ENCODE data around the gene ADIPOR1.
"Not testable (repeated sequence)": the region's sequence is repeated elsewhere in the genome, so short reads cannot be mapped to it uniquely, and the experiment has no call there.

The ADIPOR1 gene, protein sequence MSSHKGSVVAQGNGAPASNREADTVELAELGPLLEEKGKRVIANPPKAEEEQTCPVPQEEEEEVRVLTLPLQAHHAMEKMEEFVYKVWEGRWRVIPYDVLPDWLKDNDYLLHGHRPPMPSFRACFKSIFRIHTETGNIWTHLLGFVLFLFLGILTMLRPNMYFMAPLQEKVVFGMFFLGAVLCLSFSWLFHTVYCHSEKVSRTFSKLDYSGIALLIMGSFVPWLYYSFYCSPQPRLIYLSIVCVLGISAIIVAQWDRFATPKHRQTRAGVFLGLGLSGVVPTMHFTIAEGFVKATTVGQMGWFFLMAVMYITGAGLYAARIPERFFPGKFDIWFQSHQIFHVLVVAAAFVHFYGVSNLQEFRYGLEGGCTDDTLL

DNA sequence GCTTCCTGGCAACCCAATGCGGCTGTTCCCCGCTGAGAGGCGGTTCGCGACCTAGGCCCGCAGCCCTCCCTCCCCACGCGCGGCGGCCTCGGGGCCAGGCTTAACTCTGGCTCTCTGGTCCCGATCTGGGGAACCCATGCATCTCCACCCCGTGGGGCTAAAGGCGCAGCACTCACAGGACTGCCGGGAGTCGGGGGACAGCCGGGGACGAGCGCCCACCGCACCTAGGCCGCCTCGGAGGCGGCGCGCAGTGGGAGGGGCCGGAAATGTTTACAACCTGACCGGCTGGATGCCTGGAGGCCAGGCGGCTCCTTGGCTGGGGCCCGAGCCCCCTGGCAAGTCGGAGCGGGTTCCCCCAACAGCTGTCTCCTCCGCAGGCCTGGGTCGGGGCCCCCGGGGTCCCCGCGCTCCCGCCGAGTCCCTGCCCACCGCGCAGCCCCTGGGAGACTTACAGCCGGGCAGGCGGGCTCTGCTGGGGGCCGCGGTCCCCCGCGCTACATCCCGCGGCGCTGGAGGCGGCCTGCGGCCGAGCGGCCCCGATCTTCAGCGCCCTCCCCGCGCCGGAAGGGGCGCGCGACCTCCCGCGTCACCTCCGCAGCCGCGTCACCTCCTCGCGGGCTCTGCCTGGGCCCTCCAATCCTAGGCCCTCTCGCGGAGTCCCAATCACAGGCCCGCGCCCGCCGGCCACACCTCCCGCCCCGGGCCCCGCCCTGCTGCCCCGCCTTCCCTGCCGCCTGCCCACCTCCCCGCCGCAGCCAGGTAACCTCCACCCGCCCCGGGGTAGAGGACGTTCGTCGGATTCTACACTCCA lies at the start of gene ADIPOR1:
ADIPOR1 (minus strand) TSS at position 580 of the 811 bp plus-strand sequence. CDS start 7,242 bp downstream, outside the sequence.
- H3K4me1 ChIP-seq (ENCODE audit: control insufficient read depth, insufficient read depth, low read length): peaks cover 7% of the 10 kb centered on the region
- peak within 1 kb of the TSS; percentile 92 for H3K9ac ChIP-seq (ENCODE audit: low read length in 2 of 2)
- H3K27me3 ChIP-seq (ENCODE audit: control insufficient read depth in 1 of 2, insufficient read depth in 2 of 2, low read length in 2 of 2): no peaks in the 10 kb centered on the region
- peaks cover 6 to 15% of the 10 kb centered on the region in 2 donors for H3K36me3 ChIP-seq (ENCODE audit: control insufficient read depth in 2 of 2, insufficient read depth in 2 of 2, low read length in 2 of 2)
- peak within 1 kb of the TSS; percentile 93 for H3K4me3 ChIP-seq (ENCODE audit: low read length in 2 of 2)
- no peaks in the 10 kb centered on the region for H3K9me3 ChIP-seq (ENCODE audit: control insufficient read depth in 2 of 2, low read length in 2 of 2)
- H3K27ac ChIP-seq (ENCODE audit: low read length): peak within 1 kb of the TSS; percentile 82

GRCh38 chr1:203006948-203007871 lies 49.1 kb upstream of the ADIPOR1 start, which contains the start of gene TMEM183A:
TSS of gene TMEM183A (plus strand) at chr1:203007374. CDS start at chr1:203007466, 92 bp downstream.
- H3K36me3 ChIP-seq (ENCODE audit: control insufficient read depth in 2 of 2, insufficient read depth in 2 of 2, low read length in 2 of 2): peaks cover 8 to 14% of the 10 kb centered on the region in 2 donors
- no peaks in the 10 kb centered on the region for H3K9me3 ChIP-seq (ENCODE audit: control insufficient read depth in 2 of 2, low read length in 2 of 2)
- peaks cover 4% of the 10 kb centered on the region for H3K4me1 ChIP-seq (ENCODE audit: control insufficient read depth, insufficient read depth, low read length)
- no peaks in the 10 kb centered on the region for H3K27me3 ChIP-seq (ENCODE audit: control insufficient read depth in 1 of 2, insufficient read depth in 2 of 2, low read length in 2 of 2)
- H3K4me3 ChIP-seq (ENCODE audit: low read length in 2 of 2): peak within 1 kb of the TSS; percentile 87 to 97
- H3K9ac ChIP-seq (ENCODE audit: low read length in 2 of 2): peak within 1 kb of the TSS; percentile 88 to 99
- H3K27ac ChIP-seq (ENCODE audit: low read length): peak within 1 kb of the TSS; percentile 96

DNA sequence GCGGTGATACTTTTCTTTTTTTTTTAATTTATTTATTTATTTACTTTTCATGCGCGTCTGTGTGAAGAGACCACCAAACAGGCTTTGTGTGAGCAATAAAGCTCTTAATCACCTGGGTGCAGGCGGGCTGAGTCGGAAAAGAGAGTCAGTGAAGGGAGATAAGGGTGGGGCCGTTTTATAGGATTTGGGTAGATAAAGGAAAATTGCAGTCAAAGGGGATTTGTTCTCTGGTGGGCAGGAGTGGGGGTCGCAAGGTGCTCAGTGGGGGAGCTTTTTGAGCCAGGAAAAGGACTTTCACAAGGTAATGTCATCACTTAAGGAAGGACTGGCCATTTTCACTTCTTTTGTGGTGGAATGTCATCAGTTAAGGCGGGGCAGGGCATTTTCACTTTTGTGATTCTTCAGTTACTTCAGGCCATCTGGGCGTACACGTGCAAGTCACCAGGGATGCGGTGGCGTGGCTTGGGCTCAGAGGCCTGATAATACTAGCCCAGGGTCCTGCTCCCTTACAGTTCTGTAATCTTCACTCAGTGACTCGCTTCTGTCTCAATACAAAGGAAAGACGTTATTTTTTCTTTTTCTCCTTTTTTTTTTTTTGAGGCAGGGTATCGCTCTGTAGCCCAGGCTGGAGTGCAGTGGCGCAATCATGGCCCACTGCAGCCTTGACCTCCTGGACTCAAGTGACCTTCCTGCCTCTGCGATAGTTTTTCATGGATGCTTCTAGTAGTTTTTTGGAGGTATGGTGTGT lies 47.5 kb upstream of the ADIPOR1 start:
- H3K36me3 ChIP-seq (ENCODE audit: control insufficient read depth in 2 of 2, insufficient read depth in 2 of 2, low read length in 2 of 2); H3K27me3 ChIP-seq (ENCODE audit: control insufficient read depth in 1 of 2, insufficient read depth in 2 of 2, low read length in 2 of 2); H3K9ac ChIP-seq (ENCODE audit: low read length in 2 of 2); H3K9me3 ChIP-seq (ENCODE audit: control insufficient read depth in 2 of 2, low read length in 2 of 2); H3K4me1 ChIP-seq (ENCODE audit: control insufficient read depth, insufficient read depth, low read length); H3K27ac ChIP-seq (ENCODE audit: low read length): not testable (repeated sequence)
- H3K4me3 ChIP-seq (ENCODE audit: low read length in 2 of 2): peak overlapping the region in 1 of 2 donors; percentile 97

- Histone ChIP-seq H3K4me1 (ENCODE audit: control insufficient read depth, insufficient read depth, low read length) (peaks cover 2% of the 10 kb centered on the region), H3K4me3 (ENCODE audit: low read length in 2 of 2) (no peak overlapping the region), H3K27ac (ENCODE audit: low read length) (no peak overlapping the region), H3K36me3 (ENCODE audit: control insufficient read depth in 2 of 2, insufficient read depth in 2 of 2, low read length in 2 of 2) (no peaks in the 10 kb centered on the region), H3K9me3 (ENCODE audit: control insufficient read depth in 2 of 2, low read length in 2 of 2) (no peaks in the 10 kb centered on the region), H3K27me3 (ENCODE audit: control insufficient read depth in 1 of 2, insufficient read depth in 2 of 2, low read length in 2 of 2) (no peaks in the 10 kb centered on the region), H3K9ac (ENCODE audit: low read length in 2 of 2) (no peak overlapping the region)
These were observed 44.8 kb upstream of the ADIPOR1 start for GRCh38 chr1:203002951-203003350.

DNA sequence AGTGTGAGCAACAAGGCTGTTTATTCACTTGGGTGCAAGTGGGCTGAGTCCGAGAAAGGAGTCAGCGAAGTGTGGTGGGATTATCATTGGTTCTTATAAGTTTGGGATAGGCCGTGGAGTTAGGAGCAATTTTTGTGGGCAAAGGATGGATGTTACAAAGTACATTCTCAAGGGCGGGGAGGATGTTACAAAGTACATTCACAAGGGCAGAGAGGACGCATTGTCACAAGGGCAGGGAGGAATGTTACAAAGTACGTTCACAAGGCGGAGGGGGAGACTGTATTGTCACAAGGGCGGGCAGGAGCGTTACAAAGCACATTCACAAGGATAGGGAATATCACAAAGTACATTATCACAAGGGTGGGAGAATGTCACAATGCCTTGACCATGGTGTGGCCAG lies 43.9 kb upstream of the ADIPOR1 start:
- Histone ChIP-seq H3K9ac (ENCODE audit: low read length in 2 of 2) (no peak overlapping the region), H3K4me3 (ENCODE audit: low read length in 2 of 2) (no peak overlapping the region), H3K27ac (ENCODE audit: low read length) (no peak overlapping the region), H3K36me3 (ENCODE audit: control insufficient read depth in 2 of 2, insufficient read depth in 2 of 2, low read length in 2 of 2) (no peaks in the 10 kb centered on the region), H3K4me1 (ENCODE audit: control insufficient read depth, insufficient read depth, low read length) (peaks cover 2% of the 10 kb centered on the region), H3K9me3 (ENCODE audit: control insufficient read depth in 2 of 2, low read length in 2 of 2) (no peaks in the 10 kb centered on the region), H3K27me3 (ENCODE audit: control insufficient read depth in 1 of 2, insufficient read depth in 2 of 2, low read length in 2 of 2) (no peaks in the 10 kb centered on the region)

DNA sequence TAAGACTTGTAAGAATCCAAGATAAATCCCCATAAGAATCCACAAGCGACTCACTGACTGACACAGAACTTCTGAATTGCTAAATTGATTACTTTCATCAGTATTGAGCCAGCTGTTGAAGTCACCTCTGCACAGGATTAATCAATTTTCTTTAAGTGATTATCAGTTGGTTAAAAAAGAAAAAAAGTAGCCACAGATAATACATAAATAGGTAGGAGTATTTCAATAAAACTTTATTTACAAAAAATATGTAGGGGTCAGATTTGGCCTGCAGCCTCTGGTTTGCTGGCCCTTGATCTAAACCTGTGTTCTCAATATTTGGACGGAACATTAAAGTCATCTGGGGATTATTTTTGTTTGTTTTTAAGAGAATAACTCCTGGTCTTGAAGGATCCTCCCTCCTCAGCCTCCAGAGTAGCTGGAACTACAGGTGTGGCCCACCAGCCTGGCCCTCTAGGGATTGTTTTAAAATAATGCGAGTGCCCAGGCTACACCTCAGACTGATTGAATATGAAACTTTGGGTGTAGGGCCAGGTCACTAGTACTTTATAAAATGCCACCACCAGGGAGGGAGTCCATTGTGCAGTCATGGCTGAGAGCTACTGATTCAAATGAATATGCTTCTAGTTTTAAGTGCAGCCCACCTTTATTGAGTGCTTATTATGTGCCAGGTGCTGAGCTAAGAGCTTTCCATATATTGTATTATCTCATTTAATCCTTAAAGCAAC lies 42.3 kb upstream of the ADIPOR1 start:
- H3K4me3 ChIP-seq (ENCODE audit: low read length in 2 of 2): no peak overlapping the region
- H3K36me3 ChIP-seq (ENCODE audit: control insufficient read depth in 2 of 2, insufficient read depth in 2 of 2, low read length in 2 of 2): no peaks in the 10 kb centered on the region
- no peaks in the 10 kb centered on the region for H3K9me3 ChIP-seq (ENCODE audit: control insufficient read depth in 2 of 2, low read length in 2 of 2)
- no peaks in the 10 kb centered on the region for H3K27me3 ChIP-seq (ENCODE audit: control insufficient read depth in 1 of 2, insufficient read depth in 2 of 2, low read length in 2 of 2)
- no peak overlapping the region for H3K27ac ChIP-seq (ENCODE audit: low read length)
- H3K9ac ChIP-seq (ENCODE audit: low read length in 2 of 2): no peak overlapping the region
- no peaks in the 10 kb centered on the region for H3K4me1 ChIP-seq (ENCODE audit: control insufficient read depth, insufficient read depth, low read length)

- Histone ChIP-seq H3K9ac (ENCODE audit: low read length in 2 of 2) (no peak overlapping the region), H3K9me3 (ENCODE audit: control insufficient read depth in 2 of 2, low read length in 2 of 2) (no peaks in the 10 kb centered on the region), H3K4me1 (ENCODE audit: control insufficient read depth, insufficient read depth, low read length) (no peaks in the 10 kb centered on the region), H3K4me3 (ENCODE audit: low read length in 2 of 2) (no peak overlapping the region), H3K27ac (ENCODE audit: low read length) (no peak overlapping the region), H3K27me3 (ENCODE audit: control insufficient read depth in 1 of 2, insufficient read depth in 2 of 2, low read length in 2 of 2) (no peaks in the 10 kb centered on the region), H3K36me3 (ENCODE audit: control insufficient read depth in 2 of 2, insufficient read depth in 2 of 2, low read length in 2 of 2) (no peaks in the 10 kb centered on the region)
These were observed 41.0 kb upstream of the ADIPOR1 start for GRCh38 chr1:202998836-202999750.

DNA sequence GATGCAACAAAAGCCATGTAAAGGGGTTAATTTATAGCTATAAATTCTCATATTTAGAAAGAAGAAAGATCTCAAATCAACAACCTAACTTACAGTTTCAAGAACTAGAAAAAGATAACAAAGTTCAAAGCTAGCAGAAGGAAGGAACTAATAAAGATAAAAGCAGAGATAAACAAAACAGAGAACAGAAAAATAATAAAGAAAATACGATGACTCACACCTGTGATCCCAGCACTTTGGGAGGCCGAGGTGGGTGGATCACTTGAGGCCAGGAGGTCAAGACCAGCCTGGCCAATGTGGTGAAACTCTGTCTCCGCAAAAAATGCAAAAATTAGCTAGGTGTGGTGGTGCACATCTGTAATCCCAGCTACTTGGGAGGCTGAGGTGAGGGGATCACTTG lies 36.6 kb upstream of the ADIPOR1 start:
- Histone ChIP-seq H3K36me3 (ENCODE audit: control insufficient read depth in 2 of 2, insufficient read depth in 2 of 2, low read length in 2 of 2) (no peaks in the 10 kb centered on the region), H3K27me3 (ENCODE audit: control insufficient read depth in 1 of 2, insufficient read depth in 2 of 2, low read length in 2 of 2) (no peaks in the 10 kb centered on the region), H3K4me1 (ENCODE audit: control insufficient read depth, insufficient read depth, low read length) (no peaks in the 10 kb centered on the region)

DNA sequence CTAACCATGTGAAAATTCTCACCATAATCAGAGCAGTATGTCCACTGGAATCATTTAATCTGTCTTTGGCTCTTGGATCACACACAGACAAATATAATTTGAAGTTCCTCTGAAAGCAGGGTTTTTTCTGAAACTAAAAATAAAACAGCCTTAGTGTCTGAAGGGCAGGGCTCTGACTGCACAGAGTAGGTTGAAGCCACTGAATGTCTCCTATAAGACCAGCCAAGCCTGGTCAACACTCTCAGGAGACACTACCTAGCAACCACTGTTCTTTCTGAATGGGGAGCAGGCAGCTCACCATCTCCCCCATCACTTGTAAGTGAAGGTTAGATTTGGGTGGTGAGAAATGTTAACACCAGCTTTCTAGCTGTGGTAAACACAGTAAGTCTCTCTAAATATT lies 33.0 kb upstream of the ADIPOR1 start:
- no peaks in the 10 kb centered on the region for H3K36me3 ChIP-seq (ENCODE audit: control insufficient read depth in 2 of 2, insufficient read depth in 2 of 2, low read length in 2 of 2)
- H3K4me3 ChIP-seq (ENCODE audit: low read length in 2 of 2): no peak overlapping the region
- H3K9me3 ChIP-seq (ENCODE audit: control insufficient read depth in 2 of 2, low read length in 2 of 2): no peaks in the 10 kb centered on the region
- H3K27me3 ChIP-seq (ENCODE audit: control insufficient read depth in 1 of 2, insufficient read depth in 2 of 2, low read length in 2 of 2): peaks cover 0 to 4% of the 10 kb centered on the region in 2 donors
- no peaks in the 10 kb centered on the region for H3K4me1 ChIP-seq (ENCODE audit: control insufficient read depth, insufficient read depth, low read length)
- no peak overlapping the region for H3K27ac ChIP-seq (ENCODE audit: low read length)
- H3K9ac ChIP-seq (ENCODE audit: low read length in 2 of 2): no peak overlapping the region

More for the DNA sequence above, 36.6 kb upstream of the ADIPOR1 start:
- H3K9ac ChIP-seq (ENCODE audit: low read length in 2 of 2): no peak overlapping the region
- H3K9me3 ChIP-seq (ENCODE audit: control insufficient read depth in 2 of 2, low read length in 2 of 2): no peaks in the 10 kb centered on the region
- no peak overlapping the region for H3K27ac ChIP-seq (ENCODE audit: low read length)
- H3K4me3 ChIP-seq (ENCODE audit: low read length in 2 of 2): no peak overlapping the region
